Upper lobe of left lung (tissue), 6 donors: ENCODE measurements around the gene HPCAL1. TPM values are rescaled to one million over a fixed set of nuclear protein-coding genes. Genes with fewer than 3 reads are reported as not detected.

Source experiments
- ATAC-seq, 2 donors: fragments of 200-7000 bp; cut with Tn5 transposase; one replicate each; pipeline ENCODE4 v1.9.1; 2022; ENCODE audit warnings: mild to moderate bottlenecking in 2 of 2, moderate library complexity in 2 of 2; ENCODE audit not compliant: low FRiP score in 2 of 2
- DNase-seq, 2 donors: peaks; one replicate each; pipeline ENCODE4 v3.0.0-alpha.2; 2019 to 2020
- H3K27ac ChIP-seq, 4 donors: fragments of 200-600 bp; sonication (generic); one replicate each; pipeline ENCODE4 v1.5.1; 2016 to 2019
- H3K27me3 ChIP-seq, 4 donors: fragments of 200-600 bp; sonication (generic); one replicate each; pipeline ENCODE4 v1.5.1; 2017 to 2019
- H3K36me3 ChIP-seq, 4 donors: fragments of 200-600 bp; sonication (generic); one replicate each; pipeline ENCODE4 v1.5.1; 2016 to 2019
- H3K4me1 ChIP-seq, 4 donors: fragments of 200-600 bp; sonication (generic); one replicate each; pipeline ENCODE4 v1.5.1; 2018 to 2019
- H3K4me3 ChIP-seq, 4 donors: fragments of 200-600 bp; sonication (generic); one replicate each; pipeline ENCODE4 v1.5.1; 2017 to 2019; ENCODE audit warnings: mild to moderate bottlenecking in 2 of 4, moderate library complexity in 1 of 4
- H3K9me3 ChIP-seq, 4 donors: fragments of 200-600 bp; sonication (generic); one replicate each; pipeline ENCODE4 v1.5.1; 2018 to 2019
- EP300 ChIP-seq, 4 donors: sonication (generic); formaldehyde crosslinking; IDR thresholded peaks; one replicate each; pipeline ENCODE4 v1.5.1; 2017; ENCODE audit warnings: antibody characterized with exemption in 4 of 4, control low read depth in 2 of 4
- POLR2A ChIP-seq, 4 donors: fragments of 450-650 bp; IDR thresholded peaks; one replicate each; pipeline ENCODE4 v1.5.1; 2016 to 2017; ENCODE audit warnings: antibody characterized with exemption in 4 of 4, mild to moderate bottlenecking in 2 of 4
- POLR2AphosphoS5 ChIP-seq, 2 donors: sonication (generic); formaldehyde crosslinking; IDR thresholded peaks; one replicate each; pipeline ENCODE4 v1.5.1; 2017; ENCODE audit warnings: antibody characterized with exemption in 2 of 2
- WGBS, 2 donors: methylation state at CpG; one replicate each; pipeline ENCODE4 v1.1.5; 2017 to 2018; 5-methylcytosine and 5-hydroxymethylcytosine counted together
- total RNA-seq, 6 donors: library from RNA; depleted of rRNA in 4 of 6; stranded (reverse); fragments of >200 nt in 4 of 6; gene quantifications; one replicate each; pipeline versions ENCODE4 v1.1.0 to v1.2.1, GENCODE V29; 2016 to 2021
- TF ChIP-seq, protein P1 (sequence below), 6 experiments: fragments of 450-650 bp in 4 of 6; fragments of 200-600 bp in 2 of 6; sonication (generic) in 2 of 6; IDR thresholded peaks; one replicate each; pipeline ENCODE4 v1.5.1; 2016 to 2019; ENCODE audit warnings: antibody characterized with exemption in 6 of 6
- donor health status: DM: no; HTN: no; CAD: no; lungs with moderate emphysema.
- donor health status: DM: no; HTN: yes; CAD: no; lungs with severe emphysema.

HPCAL1 gene
- total RNA-seq, 6 donors from 2014 or later = 131 to 481 (median 261) TPM

DNA sequence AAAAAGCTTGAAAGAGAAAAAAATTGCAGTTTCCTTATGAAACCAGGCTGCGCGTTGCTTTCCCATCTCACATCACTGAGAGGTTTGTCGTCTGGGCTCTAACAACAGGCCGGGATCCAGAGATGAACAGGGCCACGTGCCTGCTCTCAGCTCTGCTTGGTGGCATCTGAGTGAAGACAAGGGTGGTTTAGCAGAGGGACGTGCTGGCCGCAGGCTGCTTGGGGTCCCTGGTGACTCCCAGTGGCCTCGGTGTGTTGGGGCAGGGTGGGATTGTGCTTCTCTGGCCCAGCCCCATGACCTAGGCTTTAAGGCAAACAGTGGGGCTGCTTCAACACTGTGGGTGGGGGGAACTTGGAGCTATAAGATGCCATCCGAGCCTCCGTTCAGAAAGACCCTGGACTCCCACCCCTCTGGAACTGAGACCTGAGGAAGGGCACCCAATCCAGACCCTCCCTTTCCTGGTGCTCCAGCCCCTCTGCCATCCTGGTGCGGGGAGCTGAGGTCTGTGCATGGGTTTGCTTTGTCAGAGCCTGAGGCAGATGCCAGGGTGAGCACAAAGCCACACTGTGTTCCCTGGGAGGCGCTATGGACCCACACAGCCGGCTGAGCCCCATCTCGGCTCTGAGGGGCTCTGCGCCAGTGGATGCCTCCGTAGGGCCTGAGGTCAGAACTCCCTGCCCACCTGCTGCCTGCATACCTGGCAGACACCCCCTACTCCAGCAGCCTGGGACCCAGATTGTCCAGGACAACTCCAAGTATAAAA is 18.4 kb upstream of the HPCAL1 start:
- Histone ChIP-seq H3K27ac (peak overlapping the region in 1 of 4 donors; percentile 79), H3K27me3 (no peaks in the 10 kb centered on the region), H3K9me3 (no peaks in the 10 kb centered on the region), H3K36me3 (no peaks in the 10 kb centered on the region), H3K4me3 (no peak overlapping the region), H3K4me1 (peaks cover 18 to 45% (median 34%) of the 10 kb centered on the region in 4 donors)
- 96 to 100% methylated on average over 5 to 16 of the region's 16 CpGs for WGBS, 2 donors
- ATAC-seq = no peak
- TF ChIP-seq POLR2AphosphoS5 (IDR thresholded peaks at IDR 0.05) = no peak
- TF ChIP-seq, protein P1, sequence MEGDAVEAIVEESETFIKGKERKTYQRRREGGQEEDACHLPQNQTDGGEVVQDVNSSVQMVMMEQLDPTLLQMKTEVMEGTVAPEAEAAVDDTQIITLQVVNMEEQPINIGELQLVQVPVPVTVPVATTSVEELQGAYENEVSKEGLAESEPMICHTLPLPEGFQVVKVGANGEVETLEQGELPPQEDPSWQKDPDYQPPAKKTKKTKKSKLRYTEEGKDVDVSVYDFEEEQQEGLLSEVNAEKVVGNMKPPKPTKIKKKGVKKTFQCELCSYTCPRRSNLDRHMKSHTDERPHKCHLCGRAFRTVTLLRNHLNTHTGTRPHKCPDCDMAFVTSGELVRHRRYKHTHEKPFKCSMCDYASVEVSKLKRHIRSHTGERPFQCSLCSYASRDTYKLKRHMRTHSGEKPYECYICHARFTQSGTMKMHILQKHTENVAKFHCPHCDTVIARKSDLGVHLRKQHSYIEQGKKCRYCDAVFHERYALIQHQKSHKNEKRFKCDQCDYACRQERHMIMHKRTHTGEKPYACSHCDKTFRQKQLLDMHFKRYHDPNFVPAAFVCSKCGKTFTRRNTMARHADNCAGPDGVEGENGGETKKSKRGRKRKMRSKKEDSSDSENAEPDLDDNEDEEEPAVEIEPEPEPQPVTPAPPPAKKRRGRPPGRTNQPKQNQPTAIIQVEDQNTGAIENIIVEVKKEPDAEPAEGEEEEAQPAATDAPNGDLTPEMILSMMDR (IDR thresholded peaks at IDR 0.05) = no peak
- TF ChIP-seq POLR2A (IDR thresholded peaks at IDR 0.05) = no peak
- TF ChIP-seq EP300 (IDR thresholded peaks at IDR 0.05) = no peak
- DNase-seq = no peak

DNA sequence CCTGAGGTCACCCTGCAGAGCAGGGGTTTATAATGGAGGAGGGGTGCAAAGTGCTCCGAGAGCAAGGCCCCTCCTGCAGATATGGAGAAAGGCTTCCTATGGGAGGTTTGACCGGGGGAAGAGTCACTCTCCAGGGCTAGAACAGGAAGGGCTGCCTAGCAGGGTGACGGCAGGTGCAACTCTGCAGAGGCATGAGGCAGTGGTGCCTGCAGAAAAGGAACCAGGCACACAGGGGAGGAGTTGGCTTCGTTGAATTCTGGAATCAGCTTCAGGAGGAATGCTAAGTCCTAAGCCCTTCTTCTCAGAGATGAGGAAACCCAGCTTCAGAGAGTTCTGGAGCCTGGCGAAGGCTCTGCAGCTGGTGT is 17.5 kb upstream of the HPCAL1 start:
- DNase-seq (no peak), ATAC-seq (peak in 1 of 2 donors; percentile 1)
- WGBS, 2 donors = 59% methylated on average over 3 to 5 of the region's 5 CpGs
- Histone ChIP-seq H3K36me3 (no peaks in the 10 kb centered on the region), H3K4me1 (peaks cover 18 to 45% (median 34%) of the 10 kb centered on the region in 4 donors), H3K27me3 (no peaks in the 10 kb centered on the region), H3K27ac (peak overlapping the region; percentile 70 to 85 (median 75)), H3K9me3 (no peaks in the 10 kb centered on the region), H3K4me3 (no peak overlapping the region)
- TF ChIP-seq EP300 (IDR thresholded peaks at IDR 0.05) = no peak
- no peak for TF ChIP-seq POLR2AphosphoS5 (IDR thresholded peaks at IDR 0.05)
- TF ChIP-seq, protein P1 (IDR thresholded peaks at IDR 0.05) = no peak
- TF ChIP-seq POLR2A (IDR thresholded peaks at IDR 0.05) = no peak

DNA sequence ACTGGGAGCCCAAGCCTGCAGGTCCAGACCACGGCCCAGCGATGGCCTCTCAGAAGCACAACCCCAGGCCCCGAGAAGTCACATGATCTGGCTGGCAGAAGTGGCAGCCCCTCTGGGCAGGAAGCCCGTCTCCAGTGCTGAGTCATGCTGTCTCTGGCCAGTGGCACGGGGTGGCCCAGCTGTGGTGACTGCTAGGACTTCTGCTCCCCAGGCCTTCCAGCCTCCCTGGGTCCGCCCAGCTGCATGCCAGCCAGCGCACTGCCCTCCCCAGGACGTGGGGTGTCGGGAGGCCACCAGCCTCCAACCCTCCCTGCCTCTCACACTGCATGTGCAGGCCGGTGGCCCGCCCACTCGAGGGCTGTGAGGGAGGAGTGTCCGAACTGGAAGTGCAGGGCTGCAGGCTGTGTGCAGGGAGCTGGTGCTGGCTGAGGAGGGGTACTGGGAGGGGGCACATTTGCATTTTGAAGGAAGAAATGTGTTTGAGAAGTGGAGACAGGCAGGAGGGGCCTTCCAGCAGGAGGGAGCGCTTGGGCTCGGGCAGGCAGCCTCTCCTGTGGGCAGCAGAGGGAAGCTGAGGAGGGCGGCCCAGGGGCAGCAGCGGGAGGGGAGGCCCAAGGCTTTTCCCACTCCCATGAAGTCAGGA is 17.0 kb upstream of the HPCAL1 start:
- Histone ChIP-seq H3K9me3 (no peaks in the 10 kb centered on the region), H3K36me3 (no peaks in the 10 kb centered on the region), H3K27ac (peak overlapping the region; percentile 70 to 85 (median 75)), H3K4me1 (peaks cover 18 to 45% (median 34%) of the 10 kb centered on the region in 4 donors), H3K27me3 (no peaks in the 10 kb centered on the region), H3K4me3 (no peak overlapping the region)
- DNase-seq (peak; percentile 89 to 93), ATAC-seq (peak; percentile 85 to 88)
- TF ChIP-seq EP300 (IDR thresholded peaks at IDR 0.05) = peak in 1 of 4 donors; percentile 58
- TF ChIP-seq POLR2AphosphoS5 (IDR thresholded peaks at IDR 0.05) = peak; percentile 13 to 38
- peak in 1 of 4 donors; percentile 48 for TF ChIP-seq POLR2A (IDR thresholded peaks at IDR 0.05)
- TF ChIP-seq, protein P1 (IDR thresholded peaks at IDR 0.05) = no peak
- 33 to 72% methylated on average over 7 to 17 of the region's 17 CpGs for WGBS, 2 donors

DNA sequence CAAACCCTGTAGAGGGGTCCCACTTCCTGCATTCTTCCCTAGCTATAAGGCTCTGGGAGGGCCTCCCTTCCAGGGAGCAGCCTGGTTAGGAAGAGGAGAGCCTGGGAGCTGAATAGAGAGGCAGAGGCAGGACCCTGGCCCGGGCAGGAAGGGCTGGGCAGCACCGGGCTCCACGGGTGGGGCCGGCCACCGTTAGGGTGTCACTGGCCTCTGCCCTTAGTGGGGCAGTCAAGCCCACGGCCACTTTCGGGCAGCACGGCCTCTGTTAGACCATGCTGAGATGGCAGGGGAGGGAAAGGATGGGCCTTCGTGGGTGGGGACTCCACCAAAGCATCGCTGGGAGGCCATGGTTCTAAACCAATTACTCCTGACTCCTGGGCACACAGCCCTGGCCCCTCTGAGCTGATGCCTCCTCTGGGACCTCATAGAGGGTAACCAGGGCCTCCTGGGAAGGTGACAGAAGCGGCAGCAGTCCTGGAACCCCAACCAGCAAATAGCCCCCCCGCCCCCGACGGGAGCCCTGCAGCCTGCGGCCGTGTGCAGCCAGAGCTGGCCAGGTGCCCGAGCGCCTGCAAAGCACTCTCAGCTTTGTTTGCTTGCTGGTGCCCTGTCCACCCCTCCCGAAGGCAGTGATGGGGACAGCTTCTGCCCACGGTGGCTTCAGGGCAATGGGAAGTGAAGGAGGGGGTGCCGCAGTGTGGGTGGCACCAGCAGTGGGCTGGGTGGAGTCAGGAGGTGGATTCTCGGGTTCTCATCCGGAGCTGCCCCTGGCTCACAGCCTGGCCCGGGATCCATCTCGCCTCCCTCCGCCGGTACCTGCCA is 16.3 kb upstream of the HPCAL1 start:
- TF ChIP-seq POLR2AphosphoS5 (IDR thresholded peaks at IDR 0.05) (no peak), EP300 (IDR thresholded peaks at IDR 0.05) (no peak), POLR2A (IDR thresholded peaks at IDR 0.05) (no peak)
- TF ChIP-seq, protein P1 (IDR thresholded peaks at IDR 0.05) = no peak
- H3K4me3 ChIP-seq = no peak overlapping the region
- 69 to 72% methylated on average over 6 to 22 of the region's 27 CpGs for WGBS, 2 donors
- H3K27me3 ChIP-seq = no peaks in the 10 kb centered on the region
- DNase-seq = peak; percentile 80 to 89
- no peaks in the 10 kb centered on the region for H3K9me3 ChIP-seq
- H3K4me1 ChIP-seq = peaks cover 18 to 45% (median 34%) of the 10 kb centered on the region in 4 donors
- ATAC-seq = peak in 1 of 2 donors; percentile 58
- peak overlapping the region; percentile 70 to 85 (median 75) for H3K27ac ChIP-seq
- H3K36me3 ChIP-seq = no peaks in the 10 kb centered on the region
